Nephron progenitor cell (in vitro differentiated cells): ENCODE data around the gene NCBP2.

Source experiments
- DNase-seq: peaks from one replicate; pipeline ENCODE4 v3.0.0; 2021
- H3K27ac Mint-ChIP-seq: 2 replicates; pipeline ENCODE4 v1.8.0; 2021; ENCODE audit warnings: mild to moderate bottlenecking, moderate library complexity, mixed read lengths
- H3K27me3 Mint-ChIP-seq: 2 replicates; pipeline ENCODE4 v1.8.0; 2021; ENCODE audit warnings: mild to moderate bottlenecking, low read depth, mixed read lengths; ENCODE audit not compliant: poor library complexity
- H3K36me3 Mint-ChIP-seq: 2 replicates; pipeline ENCODE4 v1.8.0; 2021; ENCODE audit warnings: low read depth, mixed read lengths
- H3K4me1 Mint-ChIP-seq: 2 replicates; pipeline ENCODE4 v1.8.0; 2021; ENCODE audit warnings: mixed read lengths
- H3K4me3 Mint-ChIP-seq: 2 replicates; pipeline ENCODE4 v1.8.0; 2021; ENCODE audit warnings: mild to moderate bottlenecking, moderate library complexity, mixed read lengths
- H3K9me3 Mint-ChIP-seq: 2 replicates; pipeline ENCODE4 v1.8.0; 2021; ENCODE audit warnings: mild to moderate bottlenecking, moderate library complexity, mixed read lengths
- TF ChIP-seq, protein P1 (sequence below): fragments of 200-600 bp; sonication (generic); IDR thresholded peaks from 2 replicates; pipeline ENCODE4 v1.5.0; 2021; ENCODE audit warnings: antibody characterized with exemption

NCBP2 gene

DNA sequence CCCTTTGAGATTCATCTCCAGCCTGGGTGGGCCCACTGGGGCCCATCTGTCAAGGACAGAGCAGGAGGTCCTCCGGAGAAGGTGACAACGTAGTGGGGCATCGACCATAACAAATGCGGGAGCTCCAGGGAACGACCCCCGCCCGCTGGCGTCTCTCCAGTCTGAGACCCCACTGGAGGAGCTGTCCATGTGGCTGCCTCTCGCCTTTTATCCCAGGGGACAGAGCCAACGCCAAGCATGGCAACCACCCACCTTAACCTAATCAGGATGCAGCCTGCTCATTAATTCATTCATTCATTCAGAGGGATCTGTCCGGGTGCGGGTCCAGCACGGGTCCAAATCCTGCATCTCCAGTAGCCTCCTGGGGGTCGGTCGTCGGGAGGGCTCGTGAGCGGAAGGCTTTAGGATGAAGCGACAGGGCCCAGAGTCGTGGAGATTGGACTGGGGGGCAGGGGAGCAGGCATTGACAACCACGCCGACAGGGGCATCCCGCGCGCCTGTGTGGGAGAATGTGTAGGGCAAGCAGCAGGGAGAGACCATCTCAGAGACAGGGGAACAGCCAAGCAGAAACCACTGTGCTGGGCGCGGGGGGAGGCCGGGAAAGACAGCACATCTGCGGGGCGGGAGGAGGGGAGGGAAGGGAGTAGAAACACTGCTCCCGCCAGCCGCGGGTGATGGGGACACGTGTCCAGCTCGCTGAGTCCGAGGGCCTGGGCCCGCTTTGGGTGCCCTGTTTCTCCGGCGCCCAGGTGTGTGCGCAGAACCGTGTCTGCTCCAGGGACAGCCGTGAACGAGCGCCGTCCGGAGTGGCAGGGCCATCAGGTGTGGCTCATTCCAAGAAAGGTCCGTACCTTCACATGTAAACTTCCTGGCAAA lies 24.4 kb upstream of the NCBP2 start:
- peaks cover 5% of the 10 kb centered on the region for H3K36me3 Mint-ChIP-seq
- H3K4me1 Mint-ChIP-seq, result peaks cover 31% of the 10 kb centered on the region
- TF ChIP-seq, protein P1, sequence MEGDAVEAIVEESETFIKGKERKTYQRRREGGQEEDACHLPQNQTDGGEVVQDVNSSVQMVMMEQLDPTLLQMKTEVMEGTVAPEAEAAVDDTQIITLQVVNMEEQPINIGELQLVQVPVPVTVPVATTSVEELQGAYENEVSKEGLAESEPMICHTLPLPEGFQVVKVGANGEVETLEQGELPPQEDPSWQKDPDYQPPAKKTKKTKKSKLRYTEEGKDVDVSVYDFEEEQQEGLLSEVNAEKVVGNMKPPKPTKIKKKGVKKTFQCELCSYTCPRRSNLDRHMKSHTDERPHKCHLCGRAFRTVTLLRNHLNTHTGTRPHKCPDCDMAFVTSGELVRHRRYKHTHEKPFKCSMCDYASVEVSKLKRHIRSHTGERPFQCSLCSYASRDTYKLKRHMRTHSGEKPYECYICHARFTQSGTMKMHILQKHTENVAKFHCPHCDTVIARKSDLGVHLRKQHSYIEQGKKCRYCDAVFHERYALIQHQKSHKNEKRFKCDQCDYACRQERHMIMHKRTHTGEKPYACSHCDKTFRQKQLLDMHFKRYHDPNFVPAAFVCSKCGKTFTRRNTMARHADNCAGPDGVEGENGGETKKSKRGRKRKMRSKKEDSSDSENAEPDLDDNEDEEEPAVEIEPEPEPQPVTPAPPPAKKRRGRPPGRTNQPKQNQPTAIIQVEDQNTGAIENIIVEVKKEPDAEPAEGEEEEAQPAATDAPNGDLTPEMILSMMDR, result no peak
- DNase-seq, result no peak
- H3K9me3 Mint-ChIP-seq, result peaks cover 17% of the 10 kb centered on the region
- H3K4me3 Mint-ChIP-seq, result peak overlapping the region; percentile 69
- no peak overlapping the region for H3K27ac Mint-ChIP-seq
- H3K27me3 Mint-ChIP-seq, result peaks cover 86% of the 10 kb centered on the region

DNA sequence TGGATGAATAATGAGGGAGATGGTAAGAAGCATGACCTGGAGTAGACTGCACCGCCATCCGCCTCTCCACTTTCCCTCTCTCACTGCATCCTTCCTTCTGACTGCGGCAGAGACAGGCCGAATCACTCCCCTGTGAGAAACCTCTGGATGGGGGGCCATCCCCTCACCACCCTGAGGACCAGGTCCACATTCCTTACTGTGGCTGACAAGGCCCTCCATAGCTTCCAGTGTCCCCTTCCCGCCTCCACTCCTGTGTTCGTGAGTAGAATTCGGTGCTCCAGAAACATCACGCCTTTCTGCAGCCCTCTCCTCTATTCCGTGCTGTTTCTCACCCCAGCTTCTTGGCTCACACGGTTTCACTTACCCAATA lies 23.5 kb upstream of the NCBP2 start:
- H3K27ac Mint-ChIP-seq, result no peak overlapping the region
- H3K4me1 Mint-ChIP-seq, result peaks cover 32% of the 10 kb centered on the region
- H3K36me3 Mint-ChIP-seq, result peaks cover under 1% of the 10 kb centered on the region
- TF ChIP-seq, protein P1, result no peak
- DNase-seq, result no peak
- H3K27me3 Mint-ChIP-seq, result peaks cover 86% of the 10 kb centered on the region
- no peak overlapping the region for H3K4me3 Mint-ChIP-seq
- H3K9me3 Mint-ChIP-seq, result peaks cover 8% of the 10 kb centered on the region

DNA sequence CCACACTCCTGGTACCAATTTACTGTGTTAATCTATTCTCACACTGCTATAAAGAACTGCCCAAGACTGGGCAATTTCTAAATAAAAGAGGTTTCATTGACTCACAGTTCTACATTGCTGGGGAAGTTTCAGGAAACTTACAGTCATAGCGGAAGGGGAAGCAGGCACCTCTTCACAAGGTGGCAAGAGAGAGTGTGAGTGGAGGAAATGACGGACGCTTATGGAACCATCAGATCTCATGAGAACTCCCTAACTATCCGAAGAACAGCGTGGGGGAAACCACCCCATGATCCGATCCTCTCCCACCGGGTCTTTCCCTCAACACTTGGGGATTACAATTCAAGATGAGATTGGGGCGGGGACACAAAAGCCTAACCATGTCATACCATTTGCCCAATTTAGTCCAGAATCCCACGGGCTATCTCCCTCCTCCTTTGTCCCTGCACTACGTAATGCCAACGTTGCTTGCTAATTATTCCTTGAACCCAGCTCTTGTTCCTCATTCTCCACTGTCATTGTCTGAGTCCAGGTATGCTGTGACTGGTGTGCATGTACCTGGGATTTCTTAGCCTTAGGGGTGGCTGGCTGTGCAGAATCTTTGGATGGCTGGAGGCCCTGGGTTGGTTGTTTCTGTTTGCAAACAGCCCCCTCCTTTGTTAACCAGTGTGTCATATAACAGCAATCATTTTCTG lies 22.9 kb upstream of the NCBP2 start:
- peaks cover 86% of the 10 kb centered on the region for H3K27me3 Mint-ChIP-seq
- H3K4me3 Mint-ChIP-seq, result no peak overlapping the region
- H3K27ac Mint-ChIP-seq, result no peak overlapping the region
- TF ChIP-seq, protein P1, result no peak
- no peak for DNase-seq
- H3K4me1 Mint-ChIP-seq, result peaks cover 32% of the 10 kb centered on the region
- H3K9me3 Mint-ChIP-seq, result peaks cover 2% of the 10 kb centered on the region
- H3K36me3 Mint-ChIP-seq, result no peaks in the 10 kb centered on the region

DNA sequence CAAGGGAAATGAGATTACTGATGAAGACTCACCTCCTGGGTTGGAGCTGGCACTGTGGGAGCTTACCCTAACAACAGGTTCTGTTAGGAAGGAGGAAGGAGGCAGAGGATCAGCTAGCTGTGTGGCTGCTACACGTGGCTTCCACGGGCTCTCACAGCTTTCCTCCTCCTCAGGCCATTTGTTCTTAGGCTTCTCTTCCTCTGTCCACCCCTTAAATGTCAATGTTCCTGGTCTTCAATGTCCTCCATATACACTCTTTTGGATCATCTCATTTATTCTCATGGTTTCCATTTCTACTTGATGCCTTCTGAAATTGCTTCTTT lies 21.3 kb upstream of the NCBP2 start:
- H3K36me3 Mint-ChIP-seq, result no peaks in the 10 kb centered on the region
- DNase-seq, result no peak
- H3K27ac Mint-ChIP-seq, result no peak overlapping the region
- peaks cover 98% of the 10 kb centered on the region for H3K27me3 Mint-ChIP-seq
- no peak overlapping the region for H3K4me3 Mint-ChIP-seq
- peaks cover 32% of the 10 kb centered on the region for H3K4me1 Mint-ChIP-seq
- TF ChIP-seq, protein P1, result no peak
- H3K9me3 Mint-ChIP-seq, result no peaks in the 10 kb centered on the region

DNA sequence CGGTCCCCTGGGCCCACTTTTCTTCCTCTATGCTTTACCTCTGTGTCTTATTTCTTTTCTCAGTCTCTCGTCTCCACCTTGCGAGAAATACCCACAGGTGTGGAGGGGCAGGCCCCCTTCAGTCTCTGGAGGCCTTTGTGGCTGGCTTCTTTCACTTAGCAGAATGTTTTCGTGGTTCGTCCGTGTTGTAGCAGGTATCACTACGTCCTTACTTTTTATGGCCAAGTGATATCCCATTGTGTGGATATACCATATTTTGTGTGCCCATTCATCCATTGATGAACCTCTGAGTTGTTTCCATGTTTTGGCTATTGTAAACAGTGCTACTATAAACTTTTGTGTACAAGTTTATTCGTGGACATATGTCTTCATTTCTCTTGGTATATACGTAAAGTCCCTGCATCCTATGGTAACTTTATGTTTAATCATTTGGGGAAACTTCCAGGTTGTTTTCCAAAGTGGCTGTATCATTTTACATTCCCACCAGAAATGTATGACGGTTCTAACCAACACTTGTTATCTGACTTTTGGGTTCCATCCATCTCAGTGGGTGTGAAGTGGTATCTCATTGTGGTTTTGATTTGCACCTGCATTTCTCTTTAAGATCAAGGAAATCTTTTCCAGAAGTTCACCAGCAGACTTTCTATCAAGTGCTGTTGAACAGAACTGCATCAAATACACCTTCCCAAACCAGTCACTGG lies 20.8 kb upstream of the NCBP2 start:
- no peak for DNase-seq
- TF ChIP-seq, protein P1, result no peak
- Mint-ChIP-seq H3K27me3 (peaks cover 100% of the 10 kb centered on the region), H3K4me3 (no peak overlapping the region), H3K27ac (no peak overlapping the region), H3K4me1 (peaks cover 32% of the 10 kb centered on the region), H3K36me3 (no peaks in the 10 kb centered on the region), H3K9me3 (no peaks in the 10 kb centered on the region)
